CMK (cell line): ENCODE data around the gene SLC12A9.
A peak's percentile ranks its signal among the peaks of the same experiment; 100 is the strongest.

ENCODE experiments used
- DNase-seq: peaks from one replicate; pipeline ENCODE4 v3.0.0-alpha.2; 2010; ENCODE audit warnings: low read depth

The SLC12A9 gene

DNA sequence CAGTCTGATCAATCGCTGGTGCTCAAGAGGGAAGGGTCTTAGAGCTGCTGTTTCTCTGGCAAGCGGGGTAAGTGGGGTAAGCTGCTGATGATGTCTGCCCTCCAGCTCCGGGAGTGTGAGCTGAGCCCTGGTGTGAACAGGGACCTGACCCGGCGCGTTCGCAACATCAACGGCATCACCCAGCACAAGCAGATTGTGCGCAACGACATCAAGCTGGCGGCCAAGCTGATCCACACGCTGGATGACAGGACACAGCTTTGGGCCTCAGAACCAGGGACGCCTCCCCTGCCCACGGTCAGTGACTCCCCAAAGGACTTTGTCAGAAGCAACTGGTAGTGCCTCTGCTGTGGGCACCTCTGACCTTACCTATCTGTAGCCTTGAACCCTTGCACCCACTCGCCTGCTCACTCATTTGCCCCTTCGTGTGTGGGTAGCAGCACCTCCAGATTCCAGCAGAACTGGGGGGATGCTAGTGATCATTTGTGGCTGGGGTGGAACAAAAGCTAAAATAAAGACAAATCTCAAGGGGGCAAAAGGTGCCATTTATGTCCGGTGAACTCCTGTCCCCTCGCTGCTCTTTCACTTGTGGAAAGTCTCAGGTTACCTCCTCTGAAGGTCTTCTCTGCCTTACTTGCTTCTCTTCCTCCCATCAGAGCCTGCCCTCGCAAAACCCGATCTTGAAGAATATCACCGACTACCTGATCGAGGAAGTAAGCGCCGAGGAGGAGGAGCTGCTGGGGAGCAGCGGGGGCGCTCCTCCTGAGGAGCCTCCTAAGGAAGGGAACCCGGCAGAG is 33.8 kb downstream of the SLC12A9 start:
- no peak for DNase-seq

GRCh38 chr7:100886936-100887515 is 34.5 kb downstream of the SLC12A9 start:
- no peak for DNase-seq

GRCh38 chr7:100887516-100888290 is 35.2 kb downstream of the SLC12A9 start:
- no peak for DNase-seq

DNA sequence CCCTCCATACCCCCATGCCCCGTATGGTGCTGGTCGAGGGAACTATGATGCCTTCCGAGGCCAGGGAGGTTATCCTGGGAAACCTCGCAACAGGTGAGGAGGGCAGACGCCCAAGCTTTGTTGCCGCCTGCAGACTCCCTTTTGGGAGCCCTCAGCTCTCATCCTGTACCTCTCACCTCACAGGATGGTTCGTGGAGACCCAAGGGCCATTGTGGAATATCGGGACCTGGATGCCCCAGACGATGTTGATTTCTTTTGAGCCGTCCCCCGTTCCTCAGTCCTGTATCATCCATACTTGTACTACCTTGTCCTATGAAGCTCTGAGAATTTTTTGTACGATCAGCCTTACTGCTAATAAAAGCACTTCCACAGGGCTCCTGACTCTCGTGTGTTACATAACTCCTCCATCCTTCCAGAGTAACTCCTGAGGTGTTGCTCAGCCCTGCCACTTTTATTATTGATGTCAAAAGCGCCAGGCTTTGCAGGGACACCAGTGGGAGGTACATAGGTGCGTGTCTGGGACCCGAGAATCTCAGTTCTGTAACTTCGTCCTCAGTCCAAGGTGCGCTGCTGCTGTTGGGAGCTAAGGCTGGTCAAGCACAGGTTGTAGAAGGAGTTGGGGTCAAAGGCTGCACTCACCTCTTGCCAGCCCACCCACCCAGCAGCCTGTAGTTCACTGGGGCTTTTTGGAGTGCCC is 35.9 kb downstream of the SLC12A9 start:
- DNase-seq: no peak

DNA sequence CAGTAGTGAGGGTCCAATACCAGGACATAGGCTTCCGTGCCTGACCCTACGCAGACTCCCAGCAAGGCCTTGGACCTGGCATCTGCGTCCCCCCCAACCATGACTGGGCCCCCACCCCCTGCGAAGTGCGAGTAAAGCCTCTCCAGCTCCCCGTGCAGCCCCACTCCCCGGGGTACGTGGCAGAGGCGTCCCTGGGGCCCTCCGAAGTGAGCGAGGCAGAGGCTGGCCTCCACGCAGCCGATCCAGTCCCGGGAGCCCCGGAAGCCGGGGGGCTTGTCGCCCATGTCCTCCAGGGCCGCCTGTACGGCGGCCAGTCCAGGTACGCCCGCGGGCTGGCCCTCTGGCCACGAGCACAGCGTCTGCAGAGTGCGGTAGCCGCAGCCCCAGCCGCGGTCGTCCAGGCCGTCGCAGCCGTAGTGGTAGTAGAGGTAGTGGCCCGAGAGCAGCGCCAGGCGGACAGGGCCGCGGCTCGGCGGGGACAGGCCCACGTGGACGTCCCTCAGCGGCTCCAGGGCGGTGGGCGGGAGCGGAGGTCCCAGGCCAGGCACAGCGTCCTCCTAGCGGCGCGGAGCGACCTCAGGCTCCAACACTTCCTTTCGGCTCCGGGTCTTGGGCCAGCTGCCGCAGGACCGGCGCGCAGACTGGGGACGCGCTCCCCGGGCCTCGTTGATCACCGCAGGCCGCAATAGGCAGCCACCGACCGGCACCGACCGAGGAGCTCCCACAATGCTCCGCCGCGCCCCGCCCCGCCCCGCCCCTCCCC is 36.7 kb downstream of the SLC12A9 start, which contains the start of gene UFSP1:
Gene UFSP1 (minus strand): TSS at position 728 of the 763 bp plus-strand sequence. CDS start 444 bp downstream, at position 284.
- DNase-seq: peak; percentile 89

GRCh38 chr7:100890653-100891567 is 38.4 kb downstream of the SLC12A9 start:
- DNase-seq: peak; percentile 70

- DNase-seq: no peak
These were observed 39.2 kb downstream of the SLC12A9 start for GRCh38 chr7:100891568-100892247.

DNA sequence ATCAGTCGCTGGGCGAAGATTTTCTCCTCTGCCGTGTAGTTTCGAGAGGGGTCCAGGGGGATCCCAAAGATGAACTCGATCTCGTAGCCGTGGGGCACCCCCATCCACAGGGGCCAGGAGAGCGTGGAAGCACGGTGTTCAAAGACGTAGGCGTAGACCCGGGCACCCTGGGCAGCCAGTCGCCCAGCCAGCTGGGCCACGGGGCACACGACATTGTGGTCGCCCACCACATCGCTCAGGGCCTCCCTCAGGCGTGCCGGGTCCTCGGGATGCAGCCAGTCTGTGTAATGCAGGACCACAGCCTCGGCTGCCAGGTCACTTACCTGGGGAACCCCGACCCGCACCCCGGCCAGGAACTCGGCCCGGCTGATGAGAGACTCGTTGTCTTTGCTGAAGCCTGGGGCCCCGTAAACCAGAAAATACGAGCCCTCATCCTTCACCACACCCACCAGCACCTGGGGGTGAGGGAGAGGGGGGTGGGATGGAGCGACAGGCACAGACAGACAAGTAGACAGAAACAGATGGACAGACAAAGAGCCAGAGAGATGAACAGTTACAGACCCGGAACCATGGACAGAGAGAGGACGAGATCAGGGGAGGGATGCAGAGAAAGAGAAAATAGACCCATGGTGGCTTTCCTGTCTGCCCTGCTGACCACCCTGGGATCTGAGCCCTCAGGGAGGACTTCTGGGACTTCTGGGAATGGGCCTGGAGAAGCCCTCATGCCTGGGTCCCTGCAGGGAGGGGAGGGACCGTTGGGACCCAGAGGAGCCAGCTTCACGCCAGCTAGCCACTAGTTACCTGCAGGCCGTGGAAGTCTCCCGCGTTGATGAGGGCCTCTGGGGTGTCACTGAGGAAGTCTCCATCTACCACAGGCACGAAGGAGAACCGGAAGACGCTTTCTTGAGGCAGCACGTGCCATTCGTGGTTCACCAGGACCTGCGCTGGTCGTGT is 40.1 kb downstream of the SLC12A9 start:
- DNase-seq: no peak

DNA sequence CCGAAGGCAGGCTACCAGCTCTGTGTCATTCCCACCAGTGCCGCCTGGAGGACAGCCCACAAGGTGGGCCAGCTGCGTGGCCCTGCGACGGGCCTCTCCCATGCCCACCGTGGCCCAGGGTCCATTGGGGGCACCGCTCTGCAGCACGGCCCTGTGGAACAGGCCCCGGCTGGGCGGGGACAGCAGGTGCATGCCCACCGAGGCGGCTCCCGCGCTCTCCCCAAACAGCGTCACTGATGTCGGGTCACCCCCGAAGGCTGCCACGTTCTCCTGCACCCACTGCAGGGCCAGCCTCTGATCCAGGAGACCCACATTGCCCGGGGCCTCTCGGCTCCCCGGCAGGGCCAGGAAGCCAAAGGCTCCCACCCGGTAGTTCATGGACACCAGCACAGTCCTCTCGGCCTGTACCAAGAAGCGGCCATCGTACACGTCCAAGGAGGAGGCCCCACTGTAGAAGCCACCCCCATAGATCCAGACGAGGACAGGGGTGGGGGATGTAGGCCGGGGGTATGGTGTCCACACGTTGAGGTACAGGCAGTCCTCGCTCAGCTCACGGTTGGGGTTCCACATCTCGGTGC is 40.9 kb downstream of the SLC12A9 start:
- DNase-seq: no peak

DNA sequence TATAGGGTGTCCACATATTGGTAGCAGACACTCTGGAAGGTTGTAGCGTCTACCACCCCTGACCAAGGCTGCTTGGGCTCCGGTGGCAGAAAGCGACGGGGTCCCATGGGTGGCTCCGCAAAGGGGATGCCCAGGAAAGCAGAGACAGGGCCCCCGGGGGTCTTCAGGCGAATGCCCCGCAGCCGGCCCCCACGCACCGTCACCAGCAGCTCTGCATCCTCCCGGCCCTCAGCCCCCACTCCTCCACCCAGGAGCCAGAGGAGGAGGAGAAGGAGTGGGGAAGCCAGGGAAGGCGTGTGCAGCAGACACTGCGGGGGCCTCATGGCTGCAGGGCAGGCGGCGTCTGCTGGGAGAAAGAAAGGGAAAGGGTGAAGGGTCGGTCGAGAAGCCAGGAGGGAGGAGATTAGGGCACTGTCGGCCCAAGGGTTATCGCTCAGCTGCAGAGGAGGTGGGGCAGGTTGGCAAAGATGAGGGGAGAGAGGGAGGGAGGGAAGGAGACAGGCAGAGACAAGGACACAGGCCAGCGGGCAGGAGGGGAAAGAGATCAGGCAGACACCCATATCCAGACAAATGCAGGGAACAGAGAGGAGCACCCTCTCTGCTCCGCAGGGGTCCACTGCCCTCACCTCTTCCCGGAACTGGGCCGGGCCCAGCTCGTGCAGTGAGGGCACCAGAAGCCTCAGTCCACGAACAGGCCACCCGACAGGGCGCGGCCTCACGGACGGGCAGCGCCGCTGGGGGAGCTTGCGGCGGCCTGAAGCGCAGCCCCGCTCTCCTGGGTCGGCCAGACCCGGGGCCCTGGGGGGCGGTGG is 41.6 kb downstream of the SLC12A9 start:
- no peak for DNase-seq

GRCh38 chr7:100894860-100895700 is 42.6 kb downstream of the SLC12A9 start:
- DNase-seq: no peak

- DNase-seq: no peak
These were observed 43.1 kb downstream of the SLC12A9 start, which contains the start of gene ACHE for GRCh38 chr7:100895701-100895955. Gene ACHE (minus strand): TSS chr7:100895888. CDS start chr7:100894232, 1,656 bp downstream.

DNA sequence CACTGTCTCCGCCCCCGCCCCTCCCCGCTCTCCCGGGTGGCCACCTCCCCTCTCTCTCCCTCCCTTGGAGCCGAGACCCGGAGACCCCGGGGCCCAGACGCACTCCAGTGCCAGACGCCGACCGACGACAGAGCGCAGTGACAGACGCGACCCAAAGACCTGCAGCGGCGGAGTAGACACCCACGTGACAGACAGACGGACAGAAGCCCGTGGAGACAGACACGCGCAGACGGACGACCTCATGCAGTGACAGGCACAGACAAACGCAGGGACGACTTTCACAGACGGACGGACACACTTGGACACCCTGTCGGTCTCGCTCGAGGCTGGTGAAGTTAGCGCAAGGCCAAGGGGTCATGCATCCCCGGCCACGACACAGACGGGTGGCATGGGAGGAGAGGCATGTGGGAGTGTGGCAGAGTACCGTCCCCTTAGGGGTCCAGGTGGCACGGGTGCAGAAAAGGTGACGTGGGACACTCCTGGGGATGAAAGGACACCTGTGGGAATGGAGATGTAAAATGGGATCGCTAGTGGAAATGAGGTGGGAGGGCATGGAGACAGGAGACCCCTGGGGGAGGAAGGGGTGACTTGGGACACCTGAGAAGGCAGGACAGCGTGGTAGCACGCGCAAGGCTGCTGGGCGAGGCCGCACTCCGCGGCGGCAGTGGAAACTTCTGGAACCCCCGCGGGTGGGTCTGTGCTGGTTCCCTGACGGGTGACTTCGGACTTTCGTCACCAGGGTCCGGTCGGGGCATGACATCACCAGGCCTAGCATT is 43.6 kb downstream of the SLC12A9 start:
- DNase-seq: no peak

GRCh38 chr7:100896732-100897608 is 44.5 kb downstream of the SLC12A9 start:
- DNase-seq: no peak
